ENCODE measurements around the gene SRGAP1. TPM values are rescaled to one million over a fixed set of nuclear protein-coding genes. Genes with fewer than 3 reads are reported as not detected.

SRGAP1 gene
- total and polyA plus RNA-seq, 2 of the 8 experiments (the other 6 are each of a cell fraction or from before 2014, with no cell fraction given) = 3.2 to 7.3 TPM

- 100% methylated on average over 1 of the region's 1 CpG; no CpG with 5 or more reads in 1 of the 2 experiments for WGBS, 2 experiments (ENCODE audit: extremely low coverage in 1 of 2, insufficient coverage in 1 of 2, insufficient read length in 1 of 2, insufficient replicate concordance in 2 of 2, low coverage in 1 of 2, low lambda C conversion rate in 2 of 2, missing lambda C conversion rate in 1 of 2)
- H4K91ac ChIP-seq (replicated peaks; ENCODE audit: insufficient read length, low read length) = no peak overlapping the region
- H3K27ac ChIP-seq (ENCODE audit: low read depth, low read length) = no peak overlapping the region
- H3K18ac ChIP-seq (ENCODE audit: extremely low read depth, low read length) = no peak overlapping the region
- H3K4me1 ChIP-seq (replicated peaks in 1 of 4; ENCODE audit: control insufficient read depth in 3 of 4, insufficient read depth in 4 of 4, low read length in 3 of 4) = no peaks in the 10 kb centered on the region
- H3K27me3 ChIP-seq (replicated peaks in 1 of 4; ENCODE audit: control insufficient read depth in 3 of 4, extremely low read depth in 1 of 4, insufficient read depth in 3 of 4, low read length in 3 of 4) = no peaks in the 10 kb centered on the region
- H3K4ac ChIP-seq (replicated peaks; ENCODE audit: insufficient read length, low read depth, low read length) = no peak overlapping the region
- H4K20me1 ChIP-seq (replicated peaks in 1 of 2; ENCODE audit: control insufficient read depth in 1 of 2, insufficient read depth in 2 of 2, low read length in 2 of 2) = no peaks in the 10 kb centered on the region
- no peaks in the 10 kb centered on the region for H3K9me3 ChIP-seq (ENCODE audit: insufficient read depth in 2 of 2, low read depth in 1 of 2, low read length in 1 of 2)
- no peaks in the 10 kb centered on the region for H3K23me2 ChIP-seq (ENCODE audit: low read depth, low read length)
- H2AFZ ChIP-seq (ENCODE audit: low read length) = no peak overlapping the region
- H3K56ac ChIP-seq (replicated peaks; ENCODE audit: insufficient read length, low read depth, low read length) = no peak overlapping the region
- H3K23ac ChIP-seq (ENCODE audit: insufficient read length) = no peak overlapping the region
- no peaks in the 10 kb centered on the region for H3K36me3 ChIP-seq (ENCODE audit: control insufficient read depth in 2 of 4, insufficient read depth in 4 of 4, low read length in 3 of 4)
- TF ChIP-seq ASH2L (IDR thresholded peaks at IDR 0.05; ENCODE audit: low read length) (no peak), HDAC6 (IDR thresholded peaks at IDR 0.05; ENCODE audit: low read depth, low read length) (no peak), RFX5 (IDR thresholded peaks at IDR 0.05; ENCODE audit: borderline replicate concordance, low read depth, low read length) (no peak), BCL11A (IDR thresholded peaks at IDR 0.05; ENCODE audit: low read depth in 2 of 2, low read length in 2 of 2) (no peak), TCF12 (IDR thresholded peaks at IDR 0.05; ENCODE audit: low read depth, low read length) (no peak), TEAD4 (IDR thresholded peaks at IDR 0.05; ENCODE audit: low read depth, low read length) (no peak), EZH2 (IDR thresholded peaks at IDR 0.05; ENCODE audit: low read depth, low read length, severe bottlenecking) (no peak), CHD2 (IDR thresholded peaks at IDR 0.05; ENCODE audit: low read length) (no peak), BRCA1 (IDR thresholded peaks at IDR 0.05; ENCODE audit: low read depth, low read length) (no peak), POU5F1 (IDR thresholded peaks at IDR 0.05; ENCODE audit: low read depth, low read length) (no peak), CREB1 (IDR thresholded peaks at IDR 0.05) (no peak)
- H3K4me2 ChIP-seq (ENCODE audit: insufficient read depth in 1 of 2, low read depth in 2 of 2, low read length in 2 of 2) = no peak overlapping the region
- FAIRE-seq (no peak), DNase-seq (ENCODE audit: low read depth in 1 of 2, low spot score in 2 of 2) (no peak)
- H2AK5ac ChIP-seq (ENCODE audit: low read depth, low read length) = no peak overlapping the region
- CTCF ChIA-PET (ENCODE audit: partially characterized antibody) = no interaction called here
- no peak overlapping the region for H3K9ac ChIP-seq (replicated peaks in 1 of 4; ENCODE audit: extremely low read depth in 1 of 4, low read depth in 3 of 4, low read length in 3 of 4)
- POLR2A ChIA-PET (ENCODE audit: partially characterized antibody) = no interaction called here
- no peak overlapping the region for H3K4me3 ChIP-seq (ENCODE audit: extremely low read depth in 1 of 4, insufficient read depth in 2 of 4, low read depth in 3 of 4, low read length in 4 of 4)
- no peak overlapping the region for H3K14ac ChIP-seq (ENCODE audit: insufficient read length)
- no peaks in the 10 kb centered on the region for H3K79me2 ChIP-seq (ENCODE audit: control insufficient read depth in 1 of 2, insufficient read depth in 2 of 2, low read length in 2 of 2)
- H2BK120ac ChIP-seq (replicated peaks; ENCODE audit: low read depth, low read length) = no peak overlapping the region
- H2BK5ac ChIP-seq (ENCODE audit: low read depth, low read length) = no peak overlapping the region
- no peaks in the 10 kb centered on the region for H3K79me1 ChIP-seq (ENCODE audit: low read depth, low read length)
- H2BK15ac ChIP-seq (ENCODE audit: low read length) = no peak overlapping the region
- H4K5ac ChIP-seq (ENCODE audit: insufficient read length, low read depth, low read length) = no peak overlapping the region
- H2BK20ac ChIP-seq (ENCODE audit: low read length) = no peak overlapping the region
- no peak overlapping the region for H2BK12ac ChIP-seq (ENCODE audit: low read depth, low read length)
- H4K8ac ChIP-seq (ENCODE audit: extremely low read depth, insufficient read depth, low read length) = no peak overlapping the region
These were observed 175.2 kb downstream of the SRGAP1 start for GRCh38 chr12:64019654-64020053.
